ENCODE measurements around the gene LAMC2. TPM values are rescaled to one million over a fixed set of nuclear protein-coding genes. Genes with fewer than 3 reads are reported as not detected.

The LAMC2 gene
- polyA plus RNA-seq, 1 donor: 33.4 TPM

DNA sequence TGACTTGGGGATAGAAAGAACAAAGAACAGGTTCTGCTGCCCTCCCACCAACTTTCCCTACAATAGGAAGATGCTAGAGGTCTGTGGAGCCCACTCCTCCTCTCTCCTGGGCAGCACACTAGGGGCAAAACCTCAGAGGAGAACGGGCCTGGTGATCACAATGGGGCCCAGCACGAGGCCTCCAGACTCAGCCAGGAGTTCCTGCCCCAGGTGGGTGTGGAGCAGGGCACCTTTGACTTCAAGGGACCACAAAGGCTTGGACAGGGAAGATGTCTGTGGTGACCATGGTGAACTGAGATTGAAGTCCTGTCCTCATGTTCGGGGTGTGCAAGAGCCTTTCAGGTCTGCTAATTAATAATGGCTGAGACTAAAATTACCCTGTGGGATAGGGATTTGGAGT is 88.8 kb downstream of the LAMC2 start:
- DNase-seq: no peak
- Histone ChIP-seq H3K27ac (ENCODE audit: low read length) (no peak overlapping the region), H3K4me1 (ENCODE audit: control insufficient read depth, insufficient read depth, low read length) (peaks cover 32% of the 10 kb centered on the region), H3K9me3 (ENCODE audit: control insufficient read depth, low read depth, low read length) (no peaks in the 10 kb centered on the region), H3K36me3 (ENCODE audit: control insufficient read depth, insufficient read depth, low read length) (no peaks in the 10 kb centered on the region), H3K4me3 (ENCODE audit: low read length) (no peak overlapping the region), H3K27me3 (ENCODE audit: control insufficient read depth, insufficient read depth, low read length) (no peaks in the 10 kb centered on the region)
- WGBS (ENCODE audit: insufficient coverage, low lambda C conversion rate): no CpG with 5 or more reads among the region's 3 CpGs

DNA sequence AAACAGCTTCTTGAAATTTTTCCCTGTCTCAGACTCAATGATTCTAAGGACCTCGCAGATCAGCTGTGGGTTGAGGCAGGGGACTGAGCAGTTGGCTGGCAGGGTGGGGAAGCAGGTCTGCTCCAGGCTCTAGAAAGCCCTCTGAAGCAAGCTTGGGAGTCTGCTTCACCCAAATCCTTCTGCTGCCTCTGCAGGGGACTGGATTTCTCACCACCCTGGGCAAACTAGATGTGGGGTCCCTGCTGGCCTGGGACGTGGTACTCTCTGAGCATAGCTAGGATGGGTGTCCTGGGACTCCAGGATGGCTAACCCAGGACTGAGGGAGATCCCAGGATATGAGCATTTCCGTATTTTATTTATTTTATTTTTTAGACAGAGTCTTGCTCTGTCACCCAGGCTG is 89.3 kb downstream of the LAMC2 start:
- no peak overlapping the region for H3K27ac ChIP-seq (ENCODE audit: low read length)
- no peak for DNase-seq
- no peak overlapping the region for H3K4me3 ChIP-seq (ENCODE audit: low read length)
- no peaks in the 10 kb centered on the region for H3K27me3 ChIP-seq (ENCODE audit: control insufficient read depth, insufficient read depth, low read length)
- no peaks in the 10 kb centered on the region for H3K36me3 ChIP-seq (ENCODE audit: control insufficient read depth, insufficient read depth, low read length)
- peaks cover 32% of the 10 kb centered on the region for H3K4me1 ChIP-seq (ENCODE audit: control insufficient read depth, insufficient read depth, low read length)
- no peaks in the 10 kb centered on the region for H3K9me3 ChIP-seq (ENCODE audit: control insufficient read depth, low read depth, low read length)
- WGBS (ENCODE audit: insufficient coverage, low lambda C conversion rate): no CpG with 5 or more reads among the region's 3 CpGs

DNA sequence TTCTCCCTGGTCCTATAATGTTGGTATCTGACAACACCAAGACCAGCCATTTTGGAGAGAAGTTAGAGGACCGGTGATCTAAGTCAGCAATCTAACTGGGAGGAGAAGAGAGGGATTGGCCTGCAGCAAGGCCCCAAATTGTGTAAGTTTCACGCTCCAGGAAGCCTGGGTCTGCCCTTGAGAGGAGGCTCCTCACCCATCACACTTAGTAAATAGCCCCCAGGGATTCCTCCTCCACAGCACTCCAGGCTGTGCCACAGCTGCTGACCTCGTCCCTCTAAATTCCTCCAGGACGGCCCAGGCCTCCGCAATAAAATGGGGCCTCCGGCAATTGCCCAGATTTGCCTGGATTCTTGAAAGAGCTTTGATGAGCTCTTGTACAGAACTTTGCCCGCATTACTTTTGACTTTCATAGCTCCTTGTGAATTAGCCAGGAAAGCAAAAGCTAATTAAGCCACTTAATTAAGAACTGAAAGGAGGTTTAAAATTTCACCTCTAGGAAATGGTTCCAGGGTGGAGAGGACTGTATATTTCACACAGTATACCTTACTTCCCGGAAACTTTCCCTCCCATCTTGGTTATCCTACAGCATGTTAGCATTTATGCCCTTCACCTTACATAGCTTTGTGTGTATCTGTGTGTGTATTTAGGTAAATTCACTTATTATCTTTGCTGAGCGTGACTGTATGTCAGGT is 90.5 kb downstream of the LAMC2 start:
- peak; percentile 35 to 65 for DNase-seq

DNA sequence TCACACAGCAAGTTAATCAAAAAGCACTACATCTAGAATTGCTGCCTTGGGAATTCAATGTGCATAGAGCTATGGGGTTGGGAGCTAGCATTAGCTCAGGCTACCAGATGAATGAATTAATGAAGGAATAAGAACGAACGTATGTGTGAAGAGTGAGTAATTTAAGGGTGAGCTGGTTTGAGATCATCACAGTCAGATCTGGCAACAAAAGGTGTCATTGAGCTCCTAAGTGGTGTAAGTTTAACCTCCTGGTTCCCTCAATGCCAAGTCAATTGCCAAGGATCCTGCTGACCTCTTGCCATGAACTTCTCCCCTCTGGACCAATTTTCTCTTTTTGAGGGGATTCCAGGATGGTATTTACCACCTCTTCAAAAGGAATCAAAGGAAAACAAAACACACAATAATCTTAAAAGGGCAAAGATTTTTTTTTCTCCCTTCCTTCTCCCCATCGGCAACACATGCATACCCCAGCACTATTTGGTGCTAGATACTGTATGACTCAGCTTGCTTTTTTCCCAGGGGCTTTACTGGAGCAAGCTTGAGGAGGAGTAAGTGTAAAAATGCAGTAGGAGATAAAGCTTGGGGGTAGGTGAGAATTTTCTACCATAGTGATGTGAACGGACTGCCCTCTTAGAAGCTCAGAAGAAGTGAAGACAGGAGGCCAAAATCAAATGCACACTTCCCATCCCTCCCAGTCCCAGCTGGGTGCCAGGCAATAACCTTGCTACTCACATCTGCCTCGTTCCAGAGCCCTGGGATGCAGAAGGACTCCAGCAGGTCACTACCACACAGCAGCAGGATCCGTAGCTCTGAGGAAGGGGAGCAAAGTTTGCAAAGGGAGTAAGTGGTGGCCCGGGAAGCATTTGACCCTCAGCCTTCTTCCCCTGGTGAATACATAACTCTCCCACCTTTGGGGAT is 92.0 kb downstream of the LAMC2 start:
- H3K4me3 ChIP-seq (ENCODE audit: low read length): no peak overlapping the region
- no peaks in the 10 kb centered on the region for H3K27me3 ChIP-seq (ENCODE audit: control insufficient read depth, insufficient read depth, low read length)
- no peak for DNase-seq
- peaks cover 31% of the 10 kb centered on the region for H3K4me1 ChIP-seq (ENCODE audit: control insufficient read depth, insufficient read depth, low read length)
- H3K9me3 ChIP-seq (ENCODE audit: control insufficient read depth, low read depth, low read length): no peaks in the 10 kb centered on the region
- no CpG with 5 or more reads among the region's 7 CpGs for WGBS (ENCODE audit: insufficient coverage, low lambda C conversion rate)
- H3K36me3 ChIP-seq (ENCODE audit: control insufficient read depth, insufficient read depth, low read length): no peaks in the 10 kb centered on the region
- H3K27ac ChIP-seq (ENCODE audit: low read length): no peak overlapping the region

More for the DNA sequence above, 90.5 kb downstream of the LAMC2 start:
- H3K4me3 ChIP-seq (ENCODE audit: low read length): no peak overlapping the region
- no peaks in the 10 kb centered on the region for H3K36me3 ChIP-seq (ENCODE audit: control insufficient read depth, insufficient read depth, low read length)
- 80% methylated on average over 1 of the region's 9 CpGs for WGBS (ENCODE audit: insufficient coverage, low lambda C conversion rate)
- no peaks in the 10 kb centered on the region for H3K27me3 ChIP-seq (ENCODE audit: control insufficient read depth, insufficient read depth, low read length)
- H3K9me3 ChIP-seq (ENCODE audit: control insufficient read depth, low read depth, low read length): no peaks in the 10 kb centered on the region
- H3K27ac ChIP-seq (ENCODE audit: low read length): peak overlapping the region; percentile 35
- peaks cover 28% of the 10 kb centered on the region for H3K4me1 ChIP-seq (ENCODE audit: control insufficient read depth, insufficient read depth, low read length)

DNA sequence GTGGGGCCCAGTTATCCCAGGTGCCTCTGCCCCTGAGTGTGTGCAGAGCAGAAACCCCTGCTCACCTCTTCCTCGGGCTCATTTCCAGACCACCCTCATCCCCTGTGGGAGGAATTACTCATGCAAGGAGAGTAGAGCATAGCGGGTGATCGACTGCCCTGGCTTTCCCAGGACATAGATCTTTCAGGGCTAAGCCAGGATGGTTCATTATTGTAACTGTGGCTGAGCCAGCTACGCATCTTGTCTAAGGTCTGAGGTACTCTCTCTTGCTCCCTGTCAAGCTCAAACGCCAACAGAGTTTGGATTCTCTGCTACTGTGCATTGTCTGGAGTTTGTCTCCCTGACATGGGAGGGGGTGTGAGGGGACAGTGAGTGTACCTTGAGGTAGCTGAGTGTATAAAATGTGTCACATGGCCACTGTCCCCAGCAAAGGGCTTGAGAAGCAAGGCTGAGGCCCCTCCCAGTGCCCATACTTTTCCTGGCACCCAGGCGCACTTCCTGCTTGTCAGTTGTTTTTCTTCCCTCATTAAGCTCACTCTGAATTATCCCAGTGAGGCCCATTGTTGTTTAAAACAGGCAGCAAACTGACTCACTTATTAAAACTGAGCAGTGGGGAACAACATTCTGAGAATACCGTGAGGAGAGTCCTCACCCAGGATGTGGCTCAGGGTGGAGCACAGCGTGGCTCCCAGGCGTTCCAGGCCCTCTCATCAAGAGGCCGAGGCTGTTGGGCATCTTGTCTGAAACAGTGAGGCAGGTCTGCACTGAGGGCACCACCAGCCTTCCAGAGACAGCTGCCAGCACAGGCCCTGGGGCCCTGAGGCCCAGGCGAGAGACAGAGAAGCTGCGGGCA is 92.9 kb downstream of the LAMC2 start:
- Histone ChIP-seq H3K4me3 (ENCODE audit: low read length) (no peak overlapping the region), H3K9me3 (ENCODE audit: control insufficient read depth, low read depth, low read length) (no peaks in the 10 kb centered on the region), H3K27ac (ENCODE audit: low read length) (no peak overlapping the region), H3K36me3 (ENCODE audit: control insufficient read depth, insufficient read depth, low read length) (no peaks in the 10 kb centered on the region), H3K4me1 (ENCODE audit: control insufficient read depth, insufficient read depth, low read length) (peaks cover 31% of the 10 kb centered on the region), H3K27me3 (ENCODE audit: control insufficient read depth, insufficient read depth, low read length) (no peaks in the 10 kb centered on the region)
- no peak for DNase-seq
- no CpG with 5 or more reads among the region's 12 CpGs for WGBS (ENCODE audit: insufficient coverage, low lambda C conversion rate)

DNA sequence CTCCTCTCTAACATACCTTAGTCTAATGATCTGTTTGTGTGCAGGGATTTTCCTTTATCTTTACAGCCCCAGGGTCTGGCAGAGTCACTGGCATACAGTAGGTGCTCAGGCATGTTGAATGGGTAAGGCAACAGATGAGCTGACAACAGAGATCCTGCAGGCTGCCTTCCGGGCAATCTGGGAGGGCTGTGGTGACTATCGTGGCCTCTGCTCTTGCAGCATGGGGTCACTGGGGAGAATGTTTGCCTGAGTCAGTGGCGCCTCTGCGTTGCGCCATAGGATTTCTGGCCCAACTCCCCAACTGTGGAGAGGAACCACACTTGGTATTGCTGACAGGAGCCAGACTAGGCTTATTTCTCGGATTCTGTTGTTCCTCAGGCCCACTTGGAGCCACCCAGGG is 93.8 kb downstream of the LAMC2 start:
- no peaks in the 10 kb centered on the region for H3K9me3 ChIP-seq (ENCODE audit: control insufficient read depth, low read depth, low read length)
- no peaks in the 10 kb centered on the region for H3K36me3 ChIP-seq (ENCODE audit: control insufficient read depth, insufficient read depth, low read length)
- H3K4me3 ChIP-seq (ENCODE audit: low read length): no peak overlapping the region
- DNase-seq: no peak
- no peaks in the 10 kb centered on the region for H3K27me3 ChIP-seq (ENCODE audit: control insufficient read depth, insufficient read depth, low read length)
- peaks cover 31% of the 10 kb centered on the region for H3K4me1 ChIP-seq (ENCODE audit: control insufficient read depth, insufficient read depth, low read length)
- H3K27ac ChIP-seq (ENCODE audit: low read length): no peak overlapping the region
- WGBS (ENCODE audit: insufficient coverage, low lambda C conversion rate): no CpG with 5 or more reads among the region's 6 CpGs

DNA sequence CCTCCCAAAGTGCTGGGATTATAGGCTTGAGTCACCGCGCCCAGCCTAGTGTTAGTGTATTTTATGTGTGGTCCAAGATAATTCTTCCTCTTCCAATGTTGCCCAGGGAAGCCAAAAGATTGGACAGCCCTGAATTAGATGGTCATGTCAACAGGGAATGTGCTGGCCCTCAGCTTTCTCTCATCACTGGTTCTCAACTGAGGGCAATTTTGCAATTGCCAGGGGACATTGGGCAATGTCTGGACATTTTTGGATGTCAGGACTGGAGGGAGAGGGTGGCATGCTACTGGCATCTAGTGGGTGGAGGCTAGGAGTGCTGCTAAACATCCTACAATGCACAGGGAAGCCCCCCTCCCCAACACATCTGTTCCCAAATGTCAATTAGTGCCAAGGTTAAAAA is 95.0 kb downstream of the LAMC2 start:
- H3K36me3 ChIP-seq (ENCODE audit: control insufficient read depth, insufficient read depth, low read length): no peaks in the 10 kb centered on the region
- no peak for DNase-seq
- H3K27ac ChIP-seq (ENCODE audit: low read length): no peak overlapping the region
- peaks cover 30% of the 10 kb centered on the region for H3K4me1 ChIP-seq (ENCODE audit: control insufficient read depth, insufficient read depth, low read length)
- H3K4me3 ChIP-seq (ENCODE audit: low read length): no peak overlapping the region
- whole genome bisulfite sequencing (ENCODE audit: insufficient coverage, low lambda C conversion rate): no CpG with 5 or more reads among the region's 2 CpGs
- H3K27me3 ChIP-seq (ENCODE audit: control insufficient read depth, insufficient read depth, low read length): no peaks in the 10 kb centered on the region
- H3K9me3 ChIP-seq (ENCODE audit: control insufficient read depth, low read depth, low read length): no peaks in the 10 kb centered on the region

DNA sequence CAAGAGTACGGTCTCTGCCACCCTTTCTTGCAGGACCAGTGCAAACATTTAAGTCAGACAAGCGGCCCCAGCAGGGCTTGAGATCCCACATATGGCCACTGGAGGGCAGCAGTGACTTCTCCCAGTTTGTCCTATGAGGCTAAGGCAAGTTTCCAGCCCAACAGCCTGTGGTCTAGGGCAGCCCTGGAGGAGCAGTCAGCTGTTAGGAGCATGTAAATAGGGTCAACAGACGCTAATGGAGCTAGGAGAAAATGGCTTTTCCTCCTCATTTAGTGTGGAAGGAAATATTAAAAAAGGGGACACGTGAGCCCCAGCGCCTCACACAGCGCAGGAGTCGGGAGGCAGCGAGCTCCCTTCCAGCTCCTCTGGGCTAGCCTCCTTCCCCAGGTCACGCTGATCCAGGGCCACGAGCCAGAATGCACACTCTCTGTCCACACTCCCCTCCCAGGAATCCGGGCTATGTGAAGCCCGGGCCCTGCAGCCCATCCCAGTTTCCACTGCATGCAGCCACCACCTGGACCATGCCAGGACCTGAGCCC is 95.6 kb downstream of the LAMC2 start:
- no peaks in the 10 kb centered on the region for H3K9me3 ChIP-seq (ENCODE audit: control insufficient read depth, low read depth, low read length)
- WGBS (ENCODE audit: insufficient coverage, low lambda C conversion rate): no CpG with 5 or more reads among the region's 12 CpGs
- no peak overlapping the region for H3K27ac ChIP-seq (ENCODE audit: low read length)
- H3K4me1 ChIP-seq (ENCODE audit: control insufficient read depth, insufficient read depth, low read length): peaks cover 25% of the 10 kb centered on the region
- H3K27me3 ChIP-seq (ENCODE audit: control insufficient read depth, insufficient read depth, low read length): no peaks in the 10 kb centered on the region
- no peaks in the 10 kb centered on the region for H3K36me3 ChIP-seq (ENCODE audit: control insufficient read depth, insufficient read depth, low read length)
- DNase-seq: peak; percentile 80
- no peak overlapping the region for H3K4me3 ChIP-seq (ENCODE audit: low read length)

DNA sequence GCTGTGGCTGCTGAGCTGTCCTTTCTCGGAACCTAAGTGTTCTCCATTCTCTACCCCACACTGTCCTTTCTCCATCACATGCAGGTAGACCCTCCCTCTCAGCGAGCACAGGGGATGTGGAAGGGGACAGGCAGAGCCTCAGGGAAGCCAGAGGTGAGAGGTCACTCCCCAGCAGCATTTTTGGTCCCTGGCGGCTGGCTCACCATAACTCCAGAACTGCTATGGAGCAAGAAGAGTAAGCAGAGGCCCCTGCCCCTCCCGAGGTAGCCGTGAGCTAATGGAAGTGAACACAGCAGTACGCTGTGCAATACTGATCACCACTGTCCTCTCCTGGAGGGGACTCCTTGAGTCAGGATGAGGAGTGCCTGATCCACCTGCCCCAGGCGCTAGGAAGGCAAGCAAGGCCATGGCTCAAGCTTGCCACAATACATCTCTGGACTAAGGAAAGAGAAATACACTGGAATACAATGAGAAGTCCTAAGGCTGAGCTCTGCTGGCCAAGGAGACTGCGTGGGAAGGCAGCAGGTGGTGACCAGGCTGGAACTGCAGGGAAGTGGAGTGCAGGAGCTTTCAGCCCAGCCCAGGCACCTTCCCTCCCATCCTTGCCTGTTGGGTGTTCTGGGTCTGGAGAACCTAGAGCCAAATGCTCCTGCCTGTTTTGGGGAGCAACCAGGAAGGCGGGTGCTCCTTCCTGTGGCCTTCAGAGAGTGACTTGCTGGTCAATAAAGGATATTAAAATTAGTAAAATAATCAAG is 96.2 kb downstream of the LAMC2 start:
- WGBS (ENCODE audit: insufficient coverage, low lambda C conversion rate): no CpG with 5 or more reads among the region's 9 CpGs
- Histone ChIP-seq H3K27ac (ENCODE audit: low read length) (no peak overlapping the region), H3K36me3 (ENCODE audit: control insufficient read depth, insufficient read depth, low read length) (no peaks in the 10 kb centered on the region), H3K4me1 (ENCODE audit: control insufficient read depth, insufficient read depth, low read length) (peaks cover 26% of the 10 kb centered on the region), H3K27me3 (ENCODE audit: control insufficient read depth, insufficient read depth, low read length) (no peaks in the 10 kb centered on the region), H3K9me3 (ENCODE audit: control insufficient read depth, low read depth, low read length) (no peaks in the 10 kb centered on the region), H3K4me3 (ENCODE audit: low read length) (no peak overlapping the region)
- no peak for DNase-seq
